Pulmonary artery endothelial cell (primary cell): ENCODE data around the gene NR4A2. TPM values are rescaled to one million over a fixed set of nuclear protein-coding genes. Genes with fewer than 3 reads are reported as not detected.

Source experiments
- DNase-seq: peaks from one replicate; pipeline ENCODE4 v3.0.0-alpha.2; 2011; ENCODE audit warnings: low read depth, low spot score
- total RNA-seq: library from RNA; depleted of rRNA; stranded (reverse); fragments of >200 nt; gene quantifications from 2 replicates; pipeline ENCODE4 v1.2.3, GENCODE V29; 2014

Gene NR4A2
- total RNA-seq, 1 donor from 2014 or later: 0.07 TPM

DNA sequence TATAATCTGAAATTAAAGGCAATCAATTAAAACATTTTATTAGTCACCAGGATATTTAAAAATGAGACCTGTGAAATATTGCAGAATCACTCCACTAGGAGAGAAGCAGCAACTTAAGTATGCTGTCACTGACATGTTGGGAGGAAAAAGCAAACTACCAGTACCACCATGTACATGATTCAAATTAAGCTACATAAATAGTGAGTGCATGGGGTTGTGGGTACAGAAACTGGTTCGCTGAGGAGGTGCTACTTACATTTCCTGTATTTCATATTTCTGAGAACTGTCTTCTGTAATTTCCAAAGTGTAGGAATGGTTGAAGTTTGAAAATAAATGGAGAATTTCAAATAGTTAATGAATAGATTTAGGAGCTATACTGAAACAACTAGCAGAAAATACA is 7.9 kb upstream of the NR4A2 start:
- no peak for DNase-seq

DNA sequence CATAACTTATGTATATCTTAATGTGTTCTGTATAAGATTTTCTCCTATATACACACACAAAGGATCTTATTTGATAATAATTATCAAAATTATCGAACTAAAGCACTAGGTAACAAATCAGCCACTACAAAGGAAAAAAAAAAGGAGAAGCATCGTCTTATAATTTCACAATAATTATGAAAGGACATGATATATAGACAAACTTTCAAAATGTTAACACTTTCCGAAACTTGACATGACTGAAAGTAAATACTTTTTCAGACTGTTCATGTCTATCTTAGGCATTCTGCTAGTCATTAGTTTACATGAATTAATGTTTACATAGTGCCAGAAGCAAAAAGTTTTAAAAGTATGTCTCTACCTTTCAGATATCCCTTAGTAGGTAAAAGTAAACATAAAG is 7.3 kb upstream of the NR4A2 start:
- no peak for DNase-seq

DNA sequence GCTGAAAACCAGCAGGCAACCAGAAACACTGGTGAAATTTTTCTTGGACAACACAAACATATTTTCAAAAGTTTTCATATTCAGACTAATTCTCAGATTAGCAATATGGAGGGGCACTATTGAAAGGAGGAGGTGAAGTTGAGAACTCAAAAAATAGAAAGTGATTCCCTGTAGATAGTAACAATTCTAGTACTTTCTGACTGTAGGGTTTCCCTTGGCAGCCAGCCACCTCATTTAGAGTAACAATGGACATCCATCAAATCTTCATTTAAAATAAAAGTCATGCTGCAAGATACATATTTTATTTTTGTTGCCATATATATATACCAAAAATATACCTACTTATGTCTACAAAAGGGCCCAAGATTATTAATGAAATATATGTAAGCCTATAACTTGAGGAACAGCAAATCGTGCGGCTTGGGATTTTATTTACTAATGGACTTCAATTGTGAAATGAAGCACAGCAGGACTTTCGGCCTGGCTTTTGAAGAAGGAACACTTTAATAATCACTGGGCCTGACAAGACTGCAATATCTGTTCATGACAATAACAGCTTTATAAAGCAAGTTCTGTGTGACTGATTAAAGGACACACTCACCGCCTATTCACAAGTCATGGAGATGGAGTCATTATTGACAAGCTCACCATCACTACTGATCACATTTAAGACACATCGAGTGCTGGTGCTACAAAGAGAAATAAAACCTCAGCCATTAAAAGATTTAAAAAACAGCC is 6.8 kb upstream of the NR4A2 start:
- DNase-seq: no peak

DNA sequence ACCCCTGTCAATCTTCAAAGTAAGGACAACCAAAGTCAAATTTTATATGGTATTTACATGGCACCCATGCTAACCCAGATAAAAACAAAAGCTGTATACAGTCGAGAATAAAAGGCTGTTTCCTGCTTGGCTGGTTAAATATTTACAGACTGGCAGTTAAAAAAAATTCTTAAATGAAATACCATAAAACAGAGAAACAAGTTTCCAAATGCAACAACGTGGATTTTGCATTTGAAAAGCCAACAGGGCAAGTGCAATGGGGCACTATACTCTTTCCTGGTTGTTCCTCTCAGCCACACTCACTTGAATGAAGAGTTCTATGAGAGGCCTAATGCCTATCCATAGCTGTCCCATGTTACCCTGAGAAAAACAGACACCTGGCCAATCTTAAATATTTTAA is 6.1 kb upstream of the NR4A2 start:
- DNase-seq: no peak

DNA sequence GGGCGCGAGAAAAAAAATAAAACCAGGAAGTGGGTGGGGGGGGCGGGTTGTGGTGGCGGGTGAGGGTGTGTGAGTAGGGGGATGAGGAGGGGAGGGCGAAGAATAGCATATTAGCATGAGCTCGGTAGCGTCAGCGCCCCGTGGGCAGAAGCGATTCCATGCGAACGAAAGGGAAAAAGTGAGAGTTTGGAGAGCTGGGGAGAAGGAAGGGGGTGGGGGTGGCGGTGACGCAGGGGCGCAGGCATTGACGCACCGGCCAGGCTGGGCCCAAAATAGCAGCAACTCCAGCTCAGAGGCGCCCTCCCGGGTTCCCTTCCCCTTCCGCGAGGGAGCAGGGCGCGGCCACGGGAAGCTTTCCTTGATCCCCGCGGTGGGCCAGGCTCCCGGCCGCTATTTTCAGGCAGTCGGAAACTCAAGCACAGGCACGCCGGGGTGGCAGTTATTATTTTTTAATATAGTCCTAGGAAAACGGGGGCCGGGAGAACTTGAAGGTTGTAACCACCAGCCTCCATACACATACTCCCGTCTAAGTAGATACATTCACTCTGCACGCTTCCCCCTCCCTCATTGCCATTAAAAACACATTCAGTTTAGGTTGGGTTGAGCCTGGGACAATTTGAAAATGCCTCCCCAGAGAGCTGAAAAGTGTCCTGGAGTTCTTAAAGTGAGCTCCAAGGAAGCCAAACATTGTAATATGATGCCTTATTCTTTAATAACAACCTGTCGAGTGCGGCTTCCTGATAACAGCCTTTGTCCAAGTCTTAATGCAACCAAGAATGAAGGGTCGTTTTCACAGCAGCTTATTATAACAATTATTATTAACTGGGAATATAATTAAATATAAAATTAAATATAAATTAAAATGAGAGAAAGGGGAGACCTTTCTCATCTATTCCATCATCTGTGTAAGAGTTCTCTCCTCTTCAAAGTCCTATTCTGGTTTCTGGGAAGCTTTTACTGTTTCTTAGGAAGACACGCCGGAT is 2.3 kb upstream of the NR4A2 start:
- DNase-seq: no peak

DNA sequence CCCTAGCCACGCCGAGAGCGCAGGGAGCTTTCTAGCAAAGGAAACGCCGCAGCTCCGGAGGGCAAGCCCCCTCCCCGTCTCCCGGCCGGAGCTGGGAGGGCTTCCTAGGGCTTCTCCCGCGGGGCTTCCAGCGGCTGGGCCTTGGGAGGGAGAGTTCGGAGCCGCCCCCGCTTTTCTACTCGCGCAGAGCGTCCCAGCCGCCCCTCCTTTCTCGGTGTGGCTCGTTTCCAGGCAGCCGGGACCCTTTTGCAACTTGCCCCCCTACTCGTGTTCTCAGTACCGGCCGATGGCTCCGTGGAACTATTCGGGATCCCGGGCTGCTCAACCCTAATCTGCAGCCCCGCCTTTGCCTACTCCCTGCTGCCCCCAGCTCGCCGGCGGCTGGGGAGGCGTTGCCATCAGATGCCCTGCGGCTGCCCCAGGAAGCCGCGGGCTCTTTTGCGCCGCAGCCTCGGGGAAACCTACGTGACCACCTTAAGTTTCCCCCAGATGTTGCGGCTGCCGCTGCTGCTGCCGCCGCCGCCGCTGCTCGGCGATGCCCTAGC is 1.5 kb upstream of the NR4A2 start:
- DNase-seq: no peak

DNA sequence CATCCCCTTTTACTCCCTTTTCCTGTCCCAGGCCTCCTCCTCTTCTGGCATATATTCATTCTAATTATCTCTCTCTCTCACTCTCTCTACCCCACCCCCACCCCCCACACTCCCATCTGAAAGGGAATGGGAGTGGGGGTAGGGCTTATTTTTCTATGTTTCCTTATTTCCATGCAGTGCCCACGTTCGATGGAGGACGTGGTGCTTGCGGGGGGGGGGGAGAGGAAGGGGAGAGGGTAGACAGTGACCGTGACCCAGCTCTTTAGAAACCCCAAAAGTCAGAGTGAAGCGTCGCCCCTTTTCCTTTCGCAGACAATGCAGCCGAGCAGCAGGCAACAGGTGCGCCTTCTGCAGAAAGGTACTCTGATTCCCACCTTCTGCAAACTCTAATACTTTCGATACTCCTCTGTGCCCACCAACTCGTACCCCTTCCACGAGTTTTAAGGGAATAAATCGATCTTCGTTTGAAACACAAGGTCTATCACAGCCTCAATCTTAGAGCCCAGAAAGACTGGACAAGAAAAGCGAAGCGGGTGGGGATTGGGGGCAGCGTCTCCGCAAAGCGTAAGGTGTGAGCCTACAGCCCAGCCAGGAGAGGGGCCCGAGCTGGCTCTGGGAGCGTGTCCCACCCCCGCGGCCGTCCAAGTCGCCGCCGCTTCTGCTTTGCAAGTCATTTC is 891 bp upstream of the NR4A2 start:
- DNase-seq: no peak

DNA sequence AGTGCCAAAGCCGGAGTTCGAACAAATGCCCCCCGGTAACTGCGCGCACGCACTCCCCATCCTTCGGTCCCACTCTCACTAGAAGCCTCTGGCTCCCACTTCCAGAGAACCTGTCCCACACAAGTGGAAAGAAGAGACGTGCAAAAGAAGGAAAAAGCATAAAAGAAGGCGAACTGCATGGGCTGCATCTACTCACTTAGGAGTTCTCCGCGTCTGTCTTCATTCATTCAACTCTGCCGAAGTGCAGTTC is 312 bp downstream of the NR4A2 start:
- no peak for DNase-seq

DNA sequence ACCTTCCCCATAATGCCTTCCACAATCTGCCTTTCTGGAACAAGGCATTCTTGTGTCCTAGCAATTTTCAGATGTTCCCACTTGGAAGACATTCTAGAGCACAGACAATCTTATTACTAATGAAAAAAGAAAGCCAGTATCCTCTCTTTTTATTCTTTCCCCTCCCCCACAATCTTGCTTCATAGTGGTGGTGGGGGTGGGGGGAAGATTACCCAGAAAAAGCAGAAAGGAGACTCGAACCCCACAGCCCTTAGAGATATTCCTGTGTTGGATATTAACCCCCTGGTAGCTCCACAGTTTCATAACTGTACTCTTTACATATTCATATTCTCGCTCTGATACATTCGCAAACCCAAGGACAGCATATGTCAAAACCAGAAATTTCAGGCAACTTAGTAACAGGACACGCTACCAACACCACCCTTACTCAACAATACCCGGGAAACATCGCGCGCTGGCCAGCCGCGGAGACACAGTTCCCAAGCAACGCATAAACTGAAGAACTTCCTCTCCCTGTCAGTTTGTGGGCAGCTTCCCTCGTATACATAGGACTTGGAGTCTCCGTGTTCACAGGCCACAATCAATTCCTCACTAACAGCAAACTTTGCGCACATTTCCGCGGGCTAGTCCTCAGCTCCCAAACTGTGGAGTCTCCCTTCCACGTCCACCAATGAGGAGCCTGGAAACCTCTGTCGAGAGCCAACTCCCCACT is 793 bp downstream of the NR4A2 start:
- DNase-seq: no peak

DNA sequence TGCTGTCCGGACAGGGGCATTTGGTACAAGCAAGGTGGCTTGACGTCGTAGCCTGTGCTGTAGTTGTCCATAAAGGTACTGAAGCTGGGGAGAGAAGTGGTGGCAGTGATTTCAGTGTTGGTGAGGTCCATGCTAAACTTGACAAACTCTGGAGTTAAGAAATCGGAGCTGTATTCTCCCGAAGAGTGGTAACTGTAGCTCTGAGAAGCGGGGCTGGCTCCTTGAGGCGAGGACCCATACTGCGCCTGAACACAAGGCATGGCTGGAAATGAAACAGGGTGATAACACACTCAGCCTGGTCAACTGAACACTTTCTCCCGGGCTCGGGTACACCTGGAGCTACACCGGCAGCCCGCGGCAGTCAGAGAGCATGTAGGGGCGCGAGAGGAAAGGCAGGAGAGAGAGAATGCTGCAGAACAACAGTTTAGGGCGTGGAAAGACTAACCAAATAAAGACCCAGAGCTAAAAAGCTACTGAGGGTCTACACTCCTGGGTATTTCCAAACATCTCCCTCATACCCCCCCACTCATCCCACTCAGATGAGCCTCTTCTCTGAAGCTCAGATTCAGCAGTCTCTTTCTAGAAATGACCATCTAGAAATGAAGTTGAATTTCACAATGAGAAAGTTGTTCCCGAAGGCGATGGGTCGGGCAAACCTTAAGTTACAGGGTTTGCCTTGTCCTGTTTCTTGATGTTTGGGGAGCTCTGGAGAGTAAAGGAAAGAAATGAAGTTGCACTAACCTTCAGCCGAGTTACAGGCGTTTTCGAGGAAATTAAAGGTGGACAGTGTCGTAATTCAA is 2.4 kb downstream of the NR4A2 start:
- no peak for DNase-seq

DNA sequence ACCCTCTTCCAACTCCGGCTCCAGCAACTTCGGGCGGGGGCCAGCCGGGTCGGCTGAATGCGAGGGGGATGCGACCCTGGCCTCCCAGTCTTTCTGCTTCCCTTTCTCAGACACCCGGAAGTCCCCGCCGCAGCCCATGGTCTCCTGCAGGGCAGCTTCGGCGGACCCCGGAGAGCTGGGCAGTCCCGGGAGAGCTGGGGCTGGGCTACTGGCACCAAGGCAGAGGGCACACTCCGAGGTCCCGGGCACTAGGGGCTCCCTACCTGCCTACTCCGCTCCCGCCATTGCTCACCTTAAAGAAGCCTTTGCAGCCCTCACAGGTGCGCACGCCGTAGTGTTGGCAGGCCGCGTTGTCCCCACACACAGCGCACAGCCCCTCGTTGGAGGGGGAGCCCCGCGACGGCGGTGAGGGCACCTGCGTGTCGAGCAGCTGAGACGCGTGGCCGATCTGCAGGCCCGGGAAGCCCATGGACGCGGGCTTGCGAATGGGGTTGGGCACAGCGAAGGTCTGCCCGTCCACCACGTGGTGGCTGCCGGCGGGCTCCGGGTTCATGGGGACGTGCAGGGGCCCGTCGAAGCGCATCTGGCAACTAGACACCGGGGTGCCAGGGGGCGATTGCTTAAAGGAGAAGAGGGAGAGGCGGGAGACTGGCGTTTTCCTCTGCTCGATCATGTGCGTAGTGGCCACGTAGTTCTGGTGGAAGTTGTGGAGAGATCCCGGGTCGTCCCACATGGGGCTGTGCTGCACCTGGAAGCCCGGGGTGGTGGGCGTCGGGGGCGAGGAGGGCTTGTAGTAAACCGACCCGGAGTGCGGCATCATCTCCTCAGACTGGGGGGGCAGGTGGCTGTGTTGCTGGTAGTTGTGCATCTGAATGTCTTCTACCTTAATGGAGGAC is 3.2 kb downstream of the NR4A2 start:
- no peak for DNase-seq

DNA sequence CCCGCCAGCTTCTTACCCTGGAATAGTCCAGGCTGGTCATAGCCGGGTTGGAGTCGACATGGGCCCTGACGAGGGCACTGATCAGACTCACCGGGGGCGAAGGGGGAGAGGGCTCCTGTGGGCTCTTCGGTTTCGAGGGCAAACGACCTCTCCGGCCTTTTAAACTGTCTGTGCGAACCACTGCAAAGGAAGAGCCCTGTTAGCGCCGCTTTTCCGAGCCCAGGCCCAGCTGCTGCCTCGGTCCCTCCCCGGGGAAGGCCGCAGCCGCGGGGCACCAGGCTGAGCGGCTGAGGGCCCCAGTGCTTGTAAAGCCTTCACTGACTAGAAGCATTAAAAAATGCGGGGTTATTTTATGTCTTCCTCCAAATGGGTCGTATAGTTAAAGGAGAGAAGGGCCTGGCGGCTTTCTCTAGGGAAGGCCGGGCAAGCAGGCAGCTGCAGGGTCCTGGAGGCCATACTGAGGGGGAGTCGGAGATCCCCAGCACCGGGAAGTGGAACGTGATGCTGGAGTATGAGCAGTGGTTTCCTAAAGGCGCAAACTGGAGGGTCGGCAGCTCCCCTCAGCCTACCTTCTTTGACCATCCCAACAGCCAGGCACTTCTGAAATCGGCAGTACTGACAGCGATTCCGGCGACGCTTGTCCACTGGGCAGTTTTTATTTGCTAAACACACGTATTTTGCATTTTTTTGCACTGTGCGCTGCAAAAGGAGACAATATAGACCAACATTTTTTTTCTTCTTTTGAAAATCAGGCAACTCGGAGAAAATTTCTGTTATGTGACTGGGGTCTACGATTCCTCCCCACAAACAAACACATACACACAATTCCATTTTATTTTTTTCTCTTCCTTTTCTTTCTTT is 4.5 kb downstream of the NR4A2 start:
- DNase-seq: no peak

DNA sequence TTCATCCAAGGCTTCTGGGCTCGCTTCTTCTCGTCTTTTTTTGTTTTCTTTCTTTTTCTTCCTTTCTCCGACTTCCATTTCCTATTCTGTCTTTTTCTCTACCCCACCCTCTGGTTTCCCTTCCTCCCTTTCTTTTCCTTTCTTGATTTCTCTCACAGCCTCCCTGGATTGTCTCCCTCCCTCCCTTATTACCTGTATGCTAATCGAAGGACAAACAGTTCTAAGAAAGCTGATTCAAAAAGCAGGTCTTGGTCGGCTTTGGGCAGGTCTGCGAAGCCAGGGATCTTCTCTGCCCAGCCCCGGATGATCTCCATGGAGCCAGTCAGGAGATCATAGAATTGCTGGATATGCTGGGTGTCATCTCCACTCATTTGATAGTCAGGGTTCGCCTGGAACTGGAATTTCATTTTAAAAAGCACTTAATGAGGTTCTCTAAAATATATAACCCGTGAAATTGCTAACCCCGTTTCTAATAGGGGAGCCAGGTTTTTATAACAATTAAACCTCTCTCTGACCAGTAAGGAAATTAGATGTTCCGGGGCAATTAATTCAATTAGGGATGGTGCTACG is 5.9 kb downstream of the NR4A2 start:
- no peak for DNase-seq

DNA sequence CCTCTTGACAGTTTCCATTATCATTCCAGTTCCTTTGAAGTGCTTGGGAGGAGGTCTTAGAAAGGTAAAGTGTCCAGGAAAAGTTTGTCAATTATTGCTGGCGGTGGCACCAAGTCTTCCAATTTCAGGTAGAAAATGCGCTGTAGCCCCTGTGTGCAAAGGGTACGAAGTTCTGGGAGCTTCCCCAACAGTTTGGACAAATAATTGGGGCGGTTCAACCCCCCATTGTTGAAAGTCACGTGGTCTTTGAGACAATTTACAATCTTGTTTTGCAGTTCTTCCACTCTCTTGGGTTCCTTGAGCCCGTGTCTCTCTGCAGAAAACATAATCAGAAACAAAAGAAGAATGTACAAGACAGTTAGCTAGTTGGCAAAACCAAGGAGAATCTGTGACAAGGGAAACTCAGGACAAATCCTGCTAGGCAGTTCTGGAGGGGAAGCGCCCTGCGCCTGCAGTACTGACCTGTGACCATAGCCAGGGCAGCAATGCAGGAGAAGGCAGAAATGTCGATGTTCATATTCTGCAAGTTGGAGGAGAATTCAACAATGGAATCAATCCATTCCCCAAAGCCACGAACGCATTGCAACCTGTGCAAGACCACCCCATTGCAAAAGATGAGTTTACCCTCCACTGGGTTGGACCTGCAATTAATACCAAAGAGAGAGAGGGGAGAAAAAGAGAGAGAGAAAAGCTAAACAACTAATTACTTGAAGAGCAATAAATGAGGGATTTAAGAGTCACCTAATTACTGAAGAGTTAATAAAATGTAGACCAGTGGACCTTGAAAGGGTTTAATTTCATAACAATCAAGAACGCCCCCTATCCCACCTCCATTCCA is 6.6 kb downstream of the NR4A2 start:
- DNase-seq: no peak

DNA sequence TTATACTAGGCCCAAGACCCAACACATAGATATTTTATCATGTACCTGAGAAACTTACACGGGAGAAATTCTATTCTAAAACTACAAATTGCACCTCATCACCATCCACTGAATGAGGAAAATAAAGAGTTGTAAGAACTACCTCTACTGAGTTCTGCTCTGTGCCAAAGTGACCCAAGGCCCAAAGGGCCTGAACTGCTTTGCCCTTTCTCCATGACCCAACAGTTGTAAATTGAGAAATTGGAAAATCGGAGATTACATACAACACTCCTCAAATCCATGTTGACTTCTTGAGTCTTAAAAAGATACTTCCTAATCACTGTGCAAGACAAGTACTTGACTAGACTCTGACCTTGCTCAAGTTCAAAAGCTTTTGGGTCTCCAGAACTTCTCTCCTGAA is 8.8 kb downstream of the NR4A2 start:
- DNase-seq: no peak

DNA sequence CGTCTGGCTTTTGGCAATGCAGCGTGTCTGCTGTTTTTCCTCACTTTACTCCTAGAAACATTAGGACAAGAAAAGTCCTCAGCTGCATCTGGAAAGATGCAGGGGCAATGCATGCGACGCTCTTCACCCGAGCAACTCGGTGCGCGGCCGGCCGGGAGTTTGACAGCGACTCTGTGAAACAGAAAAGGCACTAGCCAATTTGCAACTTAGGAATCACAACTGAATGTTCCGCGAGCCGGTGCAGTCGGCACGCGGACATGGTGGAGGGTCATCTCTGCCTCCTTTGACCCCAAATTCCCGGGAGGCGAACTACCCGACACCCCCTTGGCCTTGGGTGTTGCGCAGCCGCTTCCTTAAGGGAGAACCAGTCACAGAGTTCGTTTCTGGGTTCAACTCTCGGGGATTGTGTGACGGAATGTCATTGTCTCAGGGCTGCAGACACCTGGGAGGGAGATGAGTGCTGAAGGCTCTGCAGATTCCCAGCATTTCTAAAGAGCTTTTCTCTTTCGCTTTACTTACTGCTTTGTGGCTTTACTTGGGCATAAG is 9.8 kb downstream of the NR4A2 start:
- DNase-seq: no peak

DNA sequence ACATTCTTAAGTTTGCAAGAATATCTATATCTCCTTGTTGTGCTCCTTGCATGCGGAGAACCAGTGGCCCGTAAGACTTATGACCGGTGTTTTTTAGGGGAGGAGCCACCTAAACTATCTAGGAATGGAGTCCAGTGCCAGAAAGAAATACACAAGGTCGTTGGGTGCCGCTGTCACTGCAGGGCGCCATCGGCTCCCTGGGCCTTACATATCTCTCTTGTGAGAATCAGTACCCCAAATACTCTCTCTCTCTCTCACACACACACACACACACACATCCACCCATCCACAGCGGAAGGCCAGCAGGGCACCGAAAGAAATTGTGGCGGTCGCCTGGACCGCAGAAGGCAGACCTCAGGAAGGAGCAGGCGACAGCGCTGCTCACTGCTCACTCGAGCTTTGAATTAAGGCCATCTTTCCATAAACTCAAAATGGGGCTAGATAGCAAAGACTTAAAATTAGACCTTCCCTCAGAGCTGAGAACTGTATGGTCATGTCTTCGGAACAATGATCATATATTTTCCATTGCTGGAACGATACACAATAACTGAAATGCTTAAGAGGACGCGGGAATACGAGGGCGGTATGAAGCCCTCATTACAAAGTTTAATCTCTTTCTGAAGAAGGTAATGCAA is 10.4 kb downstream of the NR4A2 start:
- DNase-seq: no peak
